HL-60 (cell line): ENCODE measurements around the gene CNNM1.

Experiments
- CTCF ChIP-seq: IDR thresholded peaks from one replicate; pipeline ENCODE4 v1.5.1; 2011; ENCODE audit warnings: low read length, control low read depth, inconsistent platforms; ENCODE audit not compliant: insufficient read depth
- POLR2AphosphoS5 ChIP-seq: IDR thresholded peaks from 2 replicates; pipeline ENCODE4 v1.6.1; 2012; ENCODE audit warnings: low read depth

- no peak for TF ChIP-seq CTCF
- TF ChIP-seq POLR2AphosphoS5, result no peak
These were observed 95.5 kb downstream of the CNNM1 start for GRCh38 chr10:99424656-99425055.
